CMK (cell line): ENCODE results near the gene SLC25A43.
"Not testable (repeated sequence)": the region's sequence is repeated elsewhere in the genome, so short reads cannot be mapped to it uniquely, and the experiment has no call there.

ENCODE experiments used
- DNase-seq: peaks from one replicate; pipeline ENCODE4 v3.0.0-alpha.2; 2010; ENCODE audit warnings: low read depth

Gene SLC25A43

GRCh38 chrX:119398974-119399771 is at the start of gene SLC25A43:
SLC25A43 (plus strand) TSS chrX:119399336; CDS start chrX:119399404, 68 bp downstream.
- DNase-seq: no peak

- DNase-seq: no peak
Observed at GRCh38 chrX:119359618-119360382, 39.3 kb upstream of the SLC25A43 start.

- DNase-seq: not testable (repeated sequence)
Observed at GRCh38 chrX:119361451-119361850, 37.7 kb upstream of the SLC25A43 start.

GRCh38 chrX:119362074-119362473 is 37.1 kb upstream of the SLC25A43 start:
- not testable (repeated sequence) for DNase-seq

GRCh38 chrX:119363391-119363790 is 35.7 kb upstream of the SLC25A43 start:
- DNase-seq: no peak

- DNase-seq: not testable (repeated sequence)
Observed at GRCh38 chrX:119371861-119372260, 27.3 kb upstream of the SLC25A43 start.

GRCh38 chrX:119374736-119375135 is 24.4 kb upstream of the SLC25A43 start:
- DNase-seq: no peak

GRCh38 chrX:119375561-119375960 is 23.6 kb upstream of the SLC25A43 start:
- DNase-seq: no peak

- DNase-seq: no peak
Observed at GRCh38 chrX:119376312-119376711, 22.8 kb upstream of the SLC25A43 start.

GRCh38 chrX:119381349-119381944 is 17.7 kb upstream of the SLC25A43 start:
- no peak for DNase-seq

- no peak for DNase-seq
Observed at GRCh38 chrX:119382606-119383005, 16.5 kb upstream of the SLC25A43 start.

GRCh38 chrX:119386685-119387084 is 12.5 kb upstream of the SLC25A43 start:
- DNase-seq: not testable (repeated sequence)

GRCh38 chrX:119387426-119387825 is 11.7 kb upstream of the SLC25A43 start:
- not testable (repeated sequence) for DNase-seq

GRCh38 chrX:119389214-119389613 is 9.9 kb upstream of the SLC25A43 start:
- DNase-seq: no peak

GRCh38 chrX:119389871-119390501 is 9.2 kb upstream of the SLC25A43 start:
- DNase-seq: no peak

- DNase-seq: no peak
Observed at GRCh38 chrX:119391279-119391678, 7.9 kb upstream of the SLC25A43 start.

- no peak for DNase-seq
Observed at GRCh38 chrX:119393144-119393543, 6.0 kb upstream of the SLC25A43 start.

GRCh38 chrX:119398587-119398973 is 556 bp upstream of the SLC25A43 start:
- no peak for DNase-seq

GRCh38 chrX:119399772-119400101 is 601 bp downstream of the SLC25A43 start:
- no peak for DNase-seq

- DNase-seq: no peak
Observed at GRCh38 chrX:119401569-119401968, 2.4 kb downstream of the SLC25A43 start.

- no peak for DNase-seq
Observed at GRCh38 chrX:119402588-119402987, 3.5 kb downstream of the SLC25A43 start.

- DNase-seq: no peak
Observed at GRCh38 chrX:119406776-119407175, 7.6 kb downstream of the SLC25A43 start.
